Measurements from ENCODE around the gene CARD10. TPM values are rescaled to one million over a fixed set of nuclear protein-coding genes. Genes with fewer than 3 reads are reported as not detected.

CARD10 gene
- total RNA-seq, 4 donors from 2014 or later, result 4.0 to 14.0 (median 9.9) TPM

GRCh38 chr22:37467391-37467955 lies 51.7 kb downstream of the CARD10 start:
- H3K27me3 ChIP-seq, result peaks cover 86% of the 10 kb centered on the region
- H3K36me3 ChIP-seq, result no peaks in the 10 kb centered on the region
- no peak for ATAC-seq
- no peaks in the 10 kb centered on the region for H3K9me3 ChIP-seq
- no peak overlapping the region for H3K4me3 ChIP-seq
- TF ChIP-seq EP300 (IDR thresholded peaks at IDR 0.05) (no peak), POLR2A (IDR thresholded peaks at IDR 0.05) (no peak), CTCF (IDR thresholded peaks at IDR 0.05) (no peak), POLR2AphosphoS5 (IDR thresholded peaks at IDR 0.05) (no peak)
- no peak overlapping the region for H3K27ac ChIP-seq
- no peaks in the 10 kb centered on the region for H3K4me1 ChIP-seq
- WGBS, 2 donors (ENCODE audit: low coverage in 1 of 2), result no CpG with 5 or more reads among the region's 14 CpGs

GRCh38 chr22:37464181-37464580 lies 55.0 kb downstream of the CARD10 start:
- no peaks in the 10 kb centered on the region for H3K4me1 ChIP-seq
- no peaks in the 10 kb centered on the region for H3K36me3 ChIP-seq
- TF ChIP-seq POLR2A (IDR thresholded peaks at IDR 0.05) (no peak), POLR2AphosphoS5 (IDR thresholded peaks at IDR 0.05) (no peak), EP300 (IDR thresholded peaks at IDR 0.05) (no peak), CTCF (IDR thresholded peaks at IDR 0.05) (no peak)
- H3K4me3 ChIP-seq, result no peak overlapping the region
- WGBS, 2 donors (ENCODE audit: low coverage in 1 of 2), result 11 to 17% methylated on average over 3 of the region's 4 CpGs
- H3K27me3 ChIP-seq, result peaks cover 95% of the 10 kb centered on the region
- H3K27ac ChIP-seq, result no peak overlapping the region
- ATAC-seq, result no peak
- H3K9me3 ChIP-seq, result no peaks in the 10 kb centered on the region

- no peak overlapping the region for H3K4me3 ChIP-seq
- no peaks in the 10 kb centered on the region for H3K4me1 ChIP-seq
- TF ChIP-seq EP300 (IDR thresholded peaks at IDR 0.05) (no peak), POLR2AphosphoS5 (IDR thresholded peaks at IDR 0.05) (no peak), POLR2A (IDR thresholded peaks at IDR 0.05) (no peak), CTCF (IDR thresholded peaks at IDR 0.05) (no peak)
- H3K9me3 ChIP-seq, result no peaks in the 10 kb centered on the region
- ATAC-seq, result no peak
- 0 to 7% methylated on average over 3 to 4 of the region's 5 CpGs for WGBS, 2 donors (ENCODE audit: low coverage in 1 of 2)
- peaks cover 98% of the 10 kb centered on the region for H3K27me3 ChIP-seq
- no peaks in the 10 kb centered on the region for H3K36me3 ChIP-seq
- H3K27ac ChIP-seq, result no peak overlapping the region
Observed at GRCh38 chr22:37462983-37463382, 56.2 kb downstream of the CARD10 start.

DNA sequence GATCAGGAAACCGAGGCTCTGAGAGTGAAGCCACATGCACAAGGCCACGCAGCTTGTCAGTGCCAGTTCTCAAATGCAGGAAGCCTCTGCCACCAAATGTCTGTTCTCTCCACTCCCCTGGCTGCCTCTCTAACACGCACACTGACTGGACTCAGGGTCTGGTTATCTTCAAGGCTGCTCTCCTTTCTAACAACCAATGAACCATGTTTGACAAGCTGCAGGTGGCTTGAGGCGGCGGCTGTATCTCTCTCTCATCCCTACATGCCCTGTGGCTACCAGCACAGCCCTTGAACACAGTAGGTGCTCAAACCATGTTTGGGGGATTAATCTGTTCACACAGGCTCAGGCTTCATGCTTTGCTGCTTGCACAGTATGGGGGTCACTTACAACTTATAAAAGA lies 56.8 kb downstream of the CARD10 start:
- no peak for ATAC-seq
- no peak overlapping the region for H3K4me3 ChIP-seq
- no peak overlapping the region for H3K27ac ChIP-seq
- WGBS, 2 donors (ENCODE audit: low coverage in 1 of 2), result 33 to 60% methylated on average over 1 to 2 of the region's 5 CpGs
- no peaks in the 10 kb centered on the region for H3K9me3 ChIP-seq
- H3K27me3 ChIP-seq, result peaks cover 98% of the 10 kb centered on the region
- H3K36me3 ChIP-seq, result no peaks in the 10 kb centered on the region
- TF ChIP-seq POLR2AphosphoS5 (IDR thresholded peaks at IDR 0.05) (no peak), CTCF (IDR thresholded peaks at IDR 0.05) (no peak), POLR2A (IDR thresholded peaks at IDR 0.05) (no peak)
- no peaks in the 10 kb centered on the region for H3K4me1 ChIP-seq

GRCh38 chr22:37461961-37462360 lies 57.3 kb downstream of the CARD10 start:
- WGBS, 2 donors (ENCODE audit: low coverage in 1 of 2), result 21 to 37% methylated on average over 3 to 6 of the region's 6 CpGs
- Histone ChIP-seq H3K36me3 (no peaks in the 10 kb centered on the region), H3K27me3 (peaks cover 98% of the 10 kb centered on the region), H3K9me3 (no peaks in the 10 kb centered on the region), H3K4me3 (no peak overlapping the region), H3K4me1 (no peaks in the 10 kb centered on the region), H3K27ac (no peak overlapping the region)
- no peak for ATAC-seq
- TF ChIP-seq POLR2AphosphoS5 (IDR thresholded peaks at IDR 0.05) (no peak), CTCF (IDR thresholded peaks at IDR 0.05) (no peak), EP300 (IDR thresholded peaks at IDR 0.05) (no peak), POLR2A (IDR thresholded peaks at IDR 0.05) (no peak)
